Mesenchymal stem cell (in vitro differentiated cells and primary cell): ENCODE measurements around the gene CTSD.

ENCODE experiments used
- DNase-seq: peaks from one replicate; pipeline ENCODE4 v3.0.0-alpha.2; 2013
- H2AFZ ChIP-seq: one replicate; pipeline ENCODE4 v1.6.1; 2013; ENCODE audit warnings: low read depth, mild to moderate bottlenecking, control low read depth, inconsistent platforms, low read length, moderate library complexity
- H2AK5ac ChIP-seq: 2 replicates; pipeline ENCODE4 v1.6.1; 2013; ENCODE audit warnings: low read length, moderate library complexity, mild to moderate bottlenecking, inconsistent platforms; ENCODE audit not compliant: severe bottlenecking
- H2BK120ac ChIP-seq: one replicate; pipeline ENCODE4 v1.6.1; 2013; ENCODE audit warnings: low read depth, mild to moderate bottlenecking, inconsistent platforms, low read length, moderate library complexity
- H2BK12ac ChIP-seq, 2 experiments: one replicate each; pipeline ENCODE4 v1.6.1; 2013; ENCODE audit warnings: inconsistent platforms in 2 of 2, low read length in 2 of 2, mild to moderate bottlenecking in 2 of 2, moderate library complexity in 2 of 2, control low read depth in 1 of 2
- H2BK15ac ChIP-seq: one replicate; pipeline ENCODE4 v1.6.1; 2013; ENCODE audit warnings: mild to moderate bottlenecking, low read depth, inconsistent platforms; ENCODE audit not compliant: poor library complexity, severe bottlenecking
- H2BK5ac ChIP-seq: 2 replicates; pipeline ENCODE4 v1.6.1; 2013; ENCODE audit warnings: low read depth, mild to moderate bottlenecking, low read length, control low read depth, inconsistent platforms; ENCODE audit not compliant: poor library complexity, severe bottlenecking
- H3K14ac ChIP-seq, 2 experiments: one replicate each; pipeline ENCODE4 v1.6.1; 2013; ENCODE audit warnings: inconsistent platforms in 2 of 2, low read length in 2 of 2, control low read depth in 1 of 2, mild to moderate bottlenecking in 1 of 2, moderate library complexity in 1 of 2
- H3K18ac ChIP-seq, 2 experiments: one replicate each; pipeline ENCODE4 v1.6.1; 2013; ENCODE audit warnings: inconsistent platforms in 2 of 2, low read length in 2 of 2, control low read depth in 1 of 2, low read depth in 1 of 2, mild to moderate bottlenecking in 1 of 2
- H3K23ac ChIP-seq, 2 experiments: one replicate each; pipeline ENCODE4 v1.6.1; 2013; ENCODE audit warnings: inconsistent platforms in 2 of 2, low read length in 2 of 2, mild to moderate bottlenecking in 2 of 2, moderate library complexity in 2 of 2, control low read depth in 1 of 2
- H3K27ac ChIP-seq: 2 replicates; pipeline ENCODE4 v1.5.1; 2013; ENCODE audit warnings: mild to moderate bottlenecking, moderate library complexity, low read length, control low read depth, inconsistent platforms; ENCODE audit not compliant: poor library complexity, severe bottlenecking
- H3K27me3 ChIP-seq, 2 experiments: 2 replicates each; pipeline versions ENCODE4 v1.6.1 to v1.7.0; 2013; ENCODE audit warnings: low read length in 2 of 2, mild to moderate bottlenecking in 2 of 2, moderate library complexity in 2 of 2, control low read depth in 1 of 2, inconsistent platforms in 1 of 2; ENCODE audit not compliant: control insufficient read depth in 1 of 2, insufficient read depth in 1 of 2
- H3K36me3 ChIP-seq, 2 experiments: 2 replicates each; pipeline versions ENCODE4 v1.6.1 to v1.7.0; 2013; ENCODE audit warnings: low read length in 2 of 2, control low read depth in 1 of 2, inconsistent platforms in 1 of 2, low read depth in 1 of 2, mild to moderate bottlenecking in 1 of 2; ENCODE audit not compliant: insufficient read depth in 2 of 2, control insufficient read depth in 1 of 2
- H3K4ac ChIP-seq, 2 experiments: one replicate each; pipeline ENCODE4 v1.6.1; 2013; ENCODE audit warnings: inconsistent platforms in 2 of 2, low read length in 2 of 2, mild to moderate bottlenecking in 2 of 2, moderate library complexity in 2 of 2, control low read depth in 1 of 2, low read depth in 1 of 2
- H3K4me1 ChIP-seq: 2 replicates; pipeline ENCODE4 v1.6.1; 2013; ENCODE audit warnings: low read depth, low read length, control low read depth; ENCODE audit not compliant: control insufficient read depth, insufficient read depth
- H3K4me2 ChIP-seq: 2 replicates; pipeline ENCODE4 v1.6.1; 2013; ENCODE audit warnings: low read length, mild to moderate bottlenecking, inconsistent platforms; ENCODE audit not compliant: poor library complexity, severe bottlenecking
- H3K4me3 ChIP-seq, 2 experiments: 2 replicates each; pipeline versions ENCODE4 v1.5.1 to v1.7.0; 2013; ENCODE audit warnings: low read length in 2 of 2, mild to moderate bottlenecking in 2 of 2, control low read depth in 1 of 2, low read depth in 1 of 2; ENCODE audit not compliant: insufficient read depth in 1 of 2
- H3K79me1 ChIP-seq: replicated peaks from 2 replicates; pipeline ENCODE4 v1.6.1; 2013; ENCODE audit warnings: mild to moderate bottlenecking, control low read depth, low read length, inconsistent platforms; ENCODE audit not compliant: poor library complexity, severe bottlenecking
- H3K9ac ChIP-seq: 2 replicates; pipeline ENCODE4 v1.7.0; 2013; ENCODE audit warnings: mild to moderate bottlenecking, low read length, moderate library complexity
- H3K9me3 ChIP-seq: 2 replicates; pipeline ENCODE4 v1.7.0; 2013; ENCODE audit warnings: mild to moderate bottlenecking, low read length; ENCODE audit not compliant: control insufficient read depth
- H4K8ac ChIP-seq: one replicate; pipeline ENCODE4 v1.6.1; 2013; ENCODE audit warnings: inconsistent platforms, mild to moderate bottlenecking, low read length, moderate library complexity
- H4K91ac ChIP-seq: one replicate; pipeline ENCODE4 v1.6.1; 2013; ENCODE audit warnings: mild to moderate bottlenecking, low read length, inconsistent platforms
- WGBS: methylation state at CpG from one replicate; pipeline ENCODE4 v1.1.7; 2013; ENCODE audit warnings: mixed read lengths; 5-methylcytosine and 5-hydroxymethylcytosine counted together

The CTSD gene

GRCh38 chr11:1737080-1737757, 26.5 kb downstream of the CTSD start:
- Histone ChIP-seq H3K4me1 (no peaks in the 10 kb centered on the region), H2AK5ac (no peak overlapping the region), H2AFZ (no peak overlapping the region), H3K27me3 (peaks cover 49 to 70% of the 10 kb centered on the region in 2 experiments), H2BK12ac (no peak overlapping the region), H3K36me3 (no peaks in the 10 kb centered on the region), H3K18ac (no peak overlapping the region), H4K8ac (no peak overlapping the region), H3K9ac (no peak overlapping the region), H3K9me3 (peaks cover 28% of the 10 kb centered on the region), H3K27ac (no peak overlapping the region), H3K4me2 (no peak overlapping the region), H2BK5ac (no peak overlapping the region), H3K14ac (no peak overlapping the region), H2BK15ac (no peak overlapping the region), H3K4ac (no peak overlapping the region), H2BK120ac (no peak overlapping the region), H3K79me1 (no peaks in the 10 kb centered on the region), H3K4me3 (no peak overlapping the region), H3K23ac (no peak overlapping the region), H4K91ac (no peak overlapping the region)
- WGBS: 82% methylated on average over 6 of the region's 6 CpGs
- no peak for DNase-seq

GRCh38 chr11:1736447-1736992, 27.2 kb downstream of the CTSD start:
- Histone ChIP-seq H3K18ac (no peak overlapping the region), H3K4ac (no peak overlapping the region), H3K36me3 (no peaks in the 10 kb centered on the region), H2BK120ac (no peak overlapping the region), H2BK5ac (no peak overlapping the region), H2BK15ac (no peak overlapping the region), H3K79me1 (no peaks in the 10 kb centered on the region), H2AFZ (no peak overlapping the region), H3K4me3 (no peak overlapping the region), H4K8ac (no peak overlapping the region), H3K27me3 (peaks cover 54 to 63% of the 10 kb centered on the region in 2 experiments), H3K4me2 (no peak overlapping the region), H3K14ac (no peak overlapping the region), H3K9me3 (peaks cover 28% of the 10 kb centered on the region), H3K9ac (no peak overlapping the region), H3K4me1 (no peaks in the 10 kb centered on the region), H3K23ac (no peak overlapping the region), H2BK12ac (no peak overlapping the region), H4K91ac (no peak overlapping the region), H3K27ac (no peak overlapping the region), H2AK5ac (no peak overlapping the region)
- 61% methylated on average over 3 of the region's 3 CpGs for WGBS
- DNase-seq: no peak

GRCh38 chr11:1735271-1735670, 28.5 kb downstream of the CTSD start:
- Histone ChIP-seq H2AK5ac (no peak overlapping the region), H3K14ac (no peak overlapping the region), H3K4me2 (no peak overlapping the region), H2AFZ (no peak overlapping the region), H3K27me3 (peaks cover 55 to 67% of the 10 kb centered on the region in 2 experiments), H2BK15ac (no peak overlapping the region), H3K27ac (no peak overlapping the region), H3K79me1 (no peaks in the 10 kb centered on the region), H4K8ac (no peak overlapping the region), H3K23ac (no peak overlapping the region), H4K91ac (no peak overlapping the region), H3K4ac (no peak overlapping the region), H3K9ac (no peak overlapping the region), H3K36me3 (no peaks in the 10 kb centered on the region), H3K18ac (no peak overlapping the region), H2BK5ac (no peak overlapping the region), H2BK120ac (no peak overlapping the region), H3K4me1 (no peaks in the 10 kb centered on the region), H3K9me3 (peaks cover 28% of the 10 kb centered on the region), H3K4me3 (no peak overlapping the region), H2BK12ac (no peak overlapping the region)
- no peak for DNase-seq
- WGBS: 84% methylated on average over 16 of the region's 16 CpGs

- H3K4me1 ChIP-seq: no peaks in the 10 kb centered on the region
- 73% methylated on average over 10 of the region's 10 CpGs for WGBS
- H3K4me3 ChIP-seq: no peak overlapping the region
- H4K8ac ChIP-seq: no peak overlapping the region
- peaks cover 52 to 73% of the 10 kb centered on the region in 2 experiments for H3K27me3 ChIP-seq
- H3K36me3 ChIP-seq: no peaks in the 10 kb centered on the region
- H3K79me1 ChIP-seq: no peaks in the 10 kb centered on the region
- DNase-seq: no peak
- no peak overlapping the region for H2BK15ac ChIP-seq
- H2AFZ ChIP-seq: no peak overlapping the region
- no peak overlapping the region for H3K23ac ChIP-seq
- H4K91ac ChIP-seq: no peak overlapping the region
- H3K9me3 ChIP-seq: peaks cover 28% of the 10 kb centered on the region
- no peak overlapping the region for H2BK120ac ChIP-seq
- no peak overlapping the region for H3K9ac ChIP-seq
- no peak overlapping the region for H2AK5ac ChIP-seq
- H3K14ac ChIP-seq: no peak overlapping the region
- no peak overlapping the region for H3K27ac ChIP-seq
- H3K18ac ChIP-seq: no peak overlapping the region
- no peak overlapping the region for H2BK5ac ChIP-seq
- H3K4ac ChIP-seq: no peak overlapping the region
- no peak overlapping the region for H3K4me2 ChIP-seq
- H2BK12ac ChIP-seq: no peak overlapping the region
These were observed 29.1 kb downstream of the CTSD start for GRCh38 chr11:1734641-1735081.
